Thoracic aorta (tissue), 2 donors: ENCODE data around the gene VDAC1. TPM values are rescaled to one million over a fixed set of nuclear protein-coding genes. Genes with fewer than 3 reads are reported as not detected.

Experiments used
- ATAC-seq: fragments of 150-250 bp; one replicate; pipeline ENCODE4 v1.8.0; 2017; ENCODE audit warnings: low read depth; ENCODE audit not compliant: insufficient number of reproducible peaks, low FRiP score
- DNase-seq: peaks from one replicate; pipeline ENCODE4 v3.0.0-alpha.2; 2020; ENCODE audit warnings: low spot score
- H3K27ac ChIP-seq, 2 donors: fragments of 200-600 bp; sonication (generic); 1 replicate in 1 of 2; 2 replicates in 1 of 2; pipeline ENCODE4 v1.5.1; 2016; ENCODE audit warnings: mild to moderate bottlenecking in 2 of 2, moderate library complexity in 2 of 2
- H3K27me3 ChIP-seq: fragments of 200-600 bp; sonication (generic); replicated peaks from 2 replicates; pipeline ENCODE4 v1.6.0; 2016; ENCODE audit warnings: mild to moderate bottlenecking; ENCODE audit not compliant: insufficient read depth
- H3K36me3 ChIP-seq: fragments of 200-600 bp; sonication (generic); one replicate; pipeline ENCODE4 v1.5.1; 2016
- H3K4me1 ChIP-seq, 2 donors: fragments of 200-600 bp; sonication (generic); 1 replicate in 1 of 2; 2 replicates in 1 of 2; pipeline versions ENCODE4 v1.5.1 to v1.6.0; 2016; ENCODE audit warnings: low read depth in 2 of 2, mild to moderate bottlenecking in 1 of 2; ENCODE audit not compliant: control insufficient read depth in 1 of 2
- H3K4me3 ChIP-seq: fragments of 200-600 bp; sonication (generic); 2 replicates; pipeline ENCODE4 v1.5.1; 2016; ENCODE audit warnings: mild to moderate bottlenecking
- H3K9me3 ChIP-seq: fragments of 200-600 bp; sonication (generic); 2 replicates; pipeline ENCODE4 v1.5.1; 2016
- total RNA-seq, 2 donors: library from RNA; depleted of rRNA; stranded (reverse); fragments of >200 nt; gene quantifications; one replicate each; pipeline versions ENCODE4 v1.1.0 to v1.2.3, GENCODE V29; 2016
- TF ChIP-seq, protein P1 (sequence below): fragments of 200-600 bp; sonication (generic); IDR thresholded peaks from one replicate; pipeline ENCODE4 v1.5.1; 2019; ENCODE audit warnings: antibody characterized with exemption

Gene VDAC1
- total RNA-seq, 2 donors from 2014 or later, result 77.0 to 112 TPM

GRCh38 chr5:133934311-133934710, 70.5 kb downstream of the VDAC1 start:
- no peaks in the 10 kb centered on the region for H3K36me3 ChIP-seq
- TF ChIP-seq, protein P1, sequence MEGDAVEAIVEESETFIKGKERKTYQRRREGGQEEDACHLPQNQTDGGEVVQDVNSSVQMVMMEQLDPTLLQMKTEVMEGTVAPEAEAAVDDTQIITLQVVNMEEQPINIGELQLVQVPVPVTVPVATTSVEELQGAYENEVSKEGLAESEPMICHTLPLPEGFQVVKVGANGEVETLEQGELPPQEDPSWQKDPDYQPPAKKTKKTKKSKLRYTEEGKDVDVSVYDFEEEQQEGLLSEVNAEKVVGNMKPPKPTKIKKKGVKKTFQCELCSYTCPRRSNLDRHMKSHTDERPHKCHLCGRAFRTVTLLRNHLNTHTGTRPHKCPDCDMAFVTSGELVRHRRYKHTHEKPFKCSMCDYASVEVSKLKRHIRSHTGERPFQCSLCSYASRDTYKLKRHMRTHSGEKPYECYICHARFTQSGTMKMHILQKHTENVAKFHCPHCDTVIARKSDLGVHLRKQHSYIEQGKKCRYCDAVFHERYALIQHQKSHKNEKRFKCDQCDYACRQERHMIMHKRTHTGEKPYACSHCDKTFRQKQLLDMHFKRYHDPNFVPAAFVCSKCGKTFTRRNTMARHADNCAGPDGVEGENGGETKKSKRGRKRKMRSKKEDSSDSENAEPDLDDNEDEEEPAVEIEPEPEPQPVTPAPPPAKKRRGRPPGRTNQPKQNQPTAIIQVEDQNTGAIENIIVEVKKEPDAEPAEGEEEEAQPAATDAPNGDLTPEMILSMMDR, result no peak
- no peak overlapping the region for H3K27ac ChIP-seq
- no peak overlapping the region for H3K4me3 ChIP-seq
- H3K9me3 ChIP-seq, result no peaks in the 10 kb centered on the region
- DNase-seq, result no peak
- no peaks in the 10 kb centered on the region for H3K27me3 ChIP-seq
- no peak for ATAC-seq
- peaks cover 8 to 38% of the 10 kb centered on the region in 2 donors for H3K4me1 ChIP-seq

- DNase-seq (no peak), ATAC-seq (no peak)
- Histone ChIP-seq H3K4me1 (peaks cover 8 to 39% of the 10 kb centered on the region in 2 donors), H3K36me3 (no peaks in the 10 kb centered on the region), H3K9me3 (no peaks in the 10 kb centered on the region), H3K27ac (no peak overlapping the region), H3K27me3 (no peaks in the 10 kb centered on the region), H3K4me3 (no peak overlapping the region)
- TF ChIP-seq, protein P1, result no peak
Observed at GRCh38 chr5:133933670-133934295, 71.0 kb downstream of the VDAC1 start.

- H3K36me3 ChIP-seq, result no peaks in the 10 kb centered on the region
- no peaks in the 10 kb centered on the region for H3K27me3 ChIP-seq
- peaks cover 8 to 41% of the 10 kb centered on the region in 2 donors for H3K4me1 ChIP-seq
- no peaks in the 10 kb centered on the region for H3K9me3 ChIP-seq
- no peak overlapping the region for H3K4me3 ChIP-seq
- peak overlapping the region; percentile 0 to 44 for H3K27ac ChIP-seq
- ATAC-seq (no peak), DNase-seq (no peak)
- TF ChIP-seq, protein P1, result no peak
Observed at GRCh38 chr5:133933169-133933509, 71.6 kb downstream of the VDAC1 start.

DNA sequence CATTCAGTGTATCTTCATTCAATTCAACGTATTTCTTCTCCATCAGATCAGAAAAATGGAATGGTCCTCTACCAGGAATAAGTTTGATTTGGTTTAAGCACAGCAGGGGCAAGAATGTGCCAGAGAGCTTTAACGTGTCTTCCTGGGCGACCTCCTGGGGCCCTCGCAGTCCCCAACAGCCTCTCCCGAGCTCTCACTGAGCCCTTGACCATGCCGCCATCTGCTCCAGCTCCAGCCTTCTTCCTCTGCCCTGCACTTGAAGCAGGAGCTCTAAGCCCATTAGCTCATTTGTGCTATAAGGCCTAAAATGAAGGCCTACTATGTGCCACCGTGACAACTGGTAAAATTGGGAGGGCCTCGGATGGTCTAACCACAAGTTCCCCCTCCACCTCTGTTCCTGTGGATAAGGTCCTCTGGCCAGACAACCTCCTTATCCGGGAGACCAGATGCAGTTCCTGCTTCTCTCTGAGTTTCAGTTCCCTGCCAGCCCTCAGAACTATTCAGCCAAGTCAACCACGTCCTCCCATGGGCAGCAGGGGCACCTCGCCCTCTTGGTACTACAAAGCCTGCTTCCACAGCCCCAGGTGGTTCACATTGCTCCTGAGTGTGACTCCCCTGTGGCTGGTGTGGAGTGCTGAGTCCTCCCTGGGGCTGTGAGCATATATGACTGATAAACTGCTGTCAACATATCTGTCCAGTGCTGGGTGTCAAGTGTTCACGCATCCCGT, 72.2 kb downstream of the VDAC1 start:
- Histone ChIP-seq H3K4me3 (no peak overlapping the region), H3K4me1 (peaks cover 8 to 41% of the 10 kb centered on the region in 2 donors), H3K36me3 (no peaks in the 10 kb centered on the region), H3K9me3 (no peaks in the 10 kb centered on the region), H3K27me3 (no peaks in the 10 kb centered on the region), H3K27ac (peak overlapping the region; percentile 0 to 44)
- TF ChIP-seq, protein P1, result no peak
- ATAC-seq, result no peak
- DNase-seq, result no peak

GRCh38 chr5:133931546-133931945, 73.2 kb downstream of the VDAC1 start:
- Histone ChIP-seq H3K4me3 (no peak overlapping the region), H3K27ac (no peak overlapping the region), H3K36me3 (no peaks in the 10 kb centered on the region), H3K4me1 (peaks cover 8 to 50% of the 10 kb centered on the region in 2 donors), H3K27me3 (no peaks in the 10 kb centered on the region), H3K9me3 (no peaks in the 10 kb centered on the region)
- TF ChIP-seq, protein P1, result no peak
- ATAC-seq, result no peak
- no peak for DNase-seq
